Omental fat pad (tissue), 4 donors: Measurements from ENCODE around the gene KIF26B. TPM values are rescaled to one million over a fixed set of nuclear protein-coding genes. Genes with fewer than 3 reads are reported as not detected.

Experiments used
- ATAC-seq: fragments of 150-250 bp; one replicate; pipeline ENCODE4 v1.9.1; 2016; ENCODE audit warnings: mild to moderate bottlenecking, moderate library complexity; ENCODE audit not compliant: low FRiP score
- DNase-seq: peaks from one replicate; pipeline ENCODE4 v3.0.0-alpha.2; 2019; ENCODE audit warnings: low spot score
- total RNA-seq, 4 donors: library from RNA; depleted of rRNA; stranded (reverse); fragments of >200 nt; gene quantifications; one replicate each; pipeline ENCODE4 v1.1.0, GENCODE V29; 2016
- TF ChIP-seq, protein P1 (sequence below), 3 donors: fragments of 450-650 bp; IDR thresholded peaks; one replicate each; pipeline ENCODE4 v1.5.1; 2016 to 2017; ENCODE audit warnings: antibody characterized with exemption in 3 of 3, mild to moderate bottlenecking in 3 of 3, moderate library complexity in 2 of 3

The KIF26B gene
- total RNA-seq, 4 donors from 2014 or later = 0.13 to 0.96 (median 0.39) TPM

- ATAC-seq (peak; percentile 24), DNase-seq (no peak)
- TF ChIP-seq, protein P1, sequence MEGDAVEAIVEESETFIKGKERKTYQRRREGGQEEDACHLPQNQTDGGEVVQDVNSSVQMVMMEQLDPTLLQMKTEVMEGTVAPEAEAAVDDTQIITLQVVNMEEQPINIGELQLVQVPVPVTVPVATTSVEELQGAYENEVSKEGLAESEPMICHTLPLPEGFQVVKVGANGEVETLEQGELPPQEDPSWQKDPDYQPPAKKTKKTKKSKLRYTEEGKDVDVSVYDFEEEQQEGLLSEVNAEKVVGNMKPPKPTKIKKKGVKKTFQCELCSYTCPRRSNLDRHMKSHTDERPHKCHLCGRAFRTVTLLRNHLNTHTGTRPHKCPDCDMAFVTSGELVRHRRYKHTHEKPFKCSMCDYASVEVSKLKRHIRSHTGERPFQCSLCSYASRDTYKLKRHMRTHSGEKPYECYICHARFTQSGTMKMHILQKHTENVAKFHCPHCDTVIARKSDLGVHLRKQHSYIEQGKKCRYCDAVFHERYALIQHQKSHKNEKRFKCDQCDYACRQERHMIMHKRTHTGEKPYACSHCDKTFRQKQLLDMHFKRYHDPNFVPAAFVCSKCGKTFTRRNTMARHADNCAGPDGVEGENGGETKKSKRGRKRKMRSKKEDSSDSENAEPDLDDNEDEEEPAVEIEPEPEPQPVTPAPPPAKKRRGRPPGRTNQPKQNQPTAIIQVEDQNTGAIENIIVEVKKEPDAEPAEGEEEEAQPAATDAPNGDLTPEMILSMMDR (IDR thresholded peaks at IDR 0.05) = no peak
Measured at GRCh38 chr1:245153081-245153551, 1.7 kb upstream of the KIF26B start.

- no peak for ATAC-seq
Measured at GRCh38 chr1:245153552-245154428, 995 bp upstream of the KIF26B start.

GRCh38 chr1:245155272-245156040 is 671 bp downstream of the KIF26B start:
- no peak for ATAC-seq
- no peak for DNase-seq
- TF ChIP-seq, protein P1 (IDR thresholded peaks at IDR 0.05) = no peak

More at GRCh38 chr1:245153552-245154428, 995 bp upstream of the KIF26B start:
- TF ChIP-seq, protein P1 (IDR thresholded peaks at IDR 0.05) = no peak
- DNase-seq = no peak

DNA sequence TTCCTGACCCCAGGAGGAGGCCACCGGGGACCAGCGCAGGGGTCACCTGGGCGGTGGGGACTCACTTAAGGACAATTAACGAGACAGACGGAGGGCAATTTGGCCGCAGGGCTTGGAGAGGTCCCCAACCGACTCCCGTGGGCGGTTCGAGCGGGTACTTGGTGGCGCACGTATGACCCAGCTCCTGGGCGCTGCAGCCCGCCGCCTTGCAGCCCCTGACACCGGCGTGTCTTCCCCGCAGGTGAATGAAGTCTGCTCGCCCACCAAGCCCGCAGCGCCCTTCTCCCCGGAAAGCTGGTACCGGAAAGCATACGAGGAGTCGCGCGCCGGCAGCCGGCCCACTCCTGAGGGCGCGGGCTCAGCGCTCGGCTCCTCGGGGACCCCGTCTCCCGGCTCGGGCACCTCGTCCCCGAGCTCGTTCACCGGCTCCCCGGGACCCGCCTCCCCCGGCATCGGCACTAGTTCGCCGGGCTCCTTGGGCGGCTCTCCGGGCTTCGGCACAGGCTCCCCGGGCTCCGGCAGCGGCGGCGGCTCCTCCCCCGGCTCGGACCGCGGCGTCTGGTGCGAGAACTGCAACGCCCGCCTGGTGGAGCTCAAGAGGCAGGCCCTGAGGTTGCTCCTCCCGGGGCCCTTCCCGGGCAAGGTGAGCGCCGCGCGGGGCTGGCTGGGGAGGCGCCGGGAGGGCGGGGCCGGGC is 1.4 kb downstream of the KIF26B start:
- DNase-seq (peak; percentile 49), ATAC-seq (peak; percentile 85)
- TF ChIP-seq, protein P1 (IDR thresholded peaks at IDR 0.05) = peak in 1 of 3 donors; percentile 12

DNA sequence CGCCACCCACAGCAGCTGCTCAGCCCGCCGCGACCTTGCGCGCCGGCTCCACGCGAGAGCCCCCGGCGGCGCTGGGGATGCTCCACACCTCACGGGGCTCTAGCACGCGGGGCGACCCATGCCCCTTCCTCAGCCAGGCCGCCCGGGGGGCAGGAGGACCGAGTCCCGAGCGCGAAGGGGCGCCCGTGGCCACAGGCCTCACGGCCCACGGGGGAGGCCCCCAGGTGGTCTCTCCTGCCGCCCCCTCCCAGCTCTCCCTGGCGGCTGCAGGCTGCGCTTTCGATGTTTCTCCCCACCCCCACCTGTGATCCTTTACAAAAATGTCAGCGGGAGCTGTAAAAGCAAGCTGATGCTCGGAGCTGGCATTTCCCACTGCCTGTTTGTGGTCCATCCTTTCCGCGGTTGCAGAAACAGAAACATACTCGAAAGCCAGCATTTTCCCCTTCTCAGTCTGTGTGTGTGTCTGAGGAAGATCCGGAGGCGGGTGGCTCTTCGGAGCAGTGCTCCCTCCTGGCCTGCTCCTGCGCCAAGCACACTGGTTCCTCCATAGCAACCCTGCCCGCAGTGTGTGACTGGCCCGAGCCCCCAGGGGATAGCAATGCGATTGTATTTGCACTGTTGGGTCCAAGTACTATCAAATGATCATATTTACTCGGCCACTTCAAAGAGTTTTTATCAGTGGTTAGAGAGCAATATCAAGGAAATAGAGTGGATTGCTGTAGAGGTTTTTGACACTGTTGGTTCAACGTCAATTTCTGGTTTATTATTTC is 2.1 kb downstream of the KIF26B start:
- DNase-seq (no peak), ATAC-seq (no peak)
- TF ChIP-seq, protein P1 (IDR thresholded peaks at IDR 0.05) = no peak

DNA sequence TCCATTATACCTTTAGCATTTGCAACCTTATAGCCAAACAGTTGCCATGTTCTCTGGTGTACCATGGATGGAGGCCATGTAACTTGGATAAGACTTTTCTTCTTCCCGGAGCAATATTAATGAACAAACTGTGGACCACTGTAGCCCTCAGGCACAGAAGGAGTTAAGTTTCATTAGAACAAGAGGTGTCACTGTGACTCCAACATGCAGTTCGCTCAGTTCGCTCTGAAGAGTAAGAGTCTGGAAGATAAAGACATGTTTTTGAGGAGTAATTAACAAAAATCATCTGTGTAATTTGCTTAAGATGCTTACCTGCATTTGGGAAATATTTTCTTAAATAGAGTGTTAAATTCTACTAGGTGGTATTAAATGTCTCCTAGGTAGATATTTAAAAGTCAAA is 4.1 kb downstream of the KIF26B start:
- ATAC-seq = no peak
- DNase-seq = no peak
- TF ChIP-seq, protein P1 (IDR thresholded peaks at IDR 0.05) = no peak
